GM19328 (cell line): ENCODE measurements around the gene TAF3.

Experiments
- ATAC-seq: cut with Tn5 transposase; IDR thresholded peaks from one replicate; pipeline ENCODE4 v1.9.1; 2021; ENCODE audit warnings: mild to moderate bottlenecking, moderate library complexity; ENCODE audit not compliant: unreplicated experiment

TAF3 gene

DNA sequence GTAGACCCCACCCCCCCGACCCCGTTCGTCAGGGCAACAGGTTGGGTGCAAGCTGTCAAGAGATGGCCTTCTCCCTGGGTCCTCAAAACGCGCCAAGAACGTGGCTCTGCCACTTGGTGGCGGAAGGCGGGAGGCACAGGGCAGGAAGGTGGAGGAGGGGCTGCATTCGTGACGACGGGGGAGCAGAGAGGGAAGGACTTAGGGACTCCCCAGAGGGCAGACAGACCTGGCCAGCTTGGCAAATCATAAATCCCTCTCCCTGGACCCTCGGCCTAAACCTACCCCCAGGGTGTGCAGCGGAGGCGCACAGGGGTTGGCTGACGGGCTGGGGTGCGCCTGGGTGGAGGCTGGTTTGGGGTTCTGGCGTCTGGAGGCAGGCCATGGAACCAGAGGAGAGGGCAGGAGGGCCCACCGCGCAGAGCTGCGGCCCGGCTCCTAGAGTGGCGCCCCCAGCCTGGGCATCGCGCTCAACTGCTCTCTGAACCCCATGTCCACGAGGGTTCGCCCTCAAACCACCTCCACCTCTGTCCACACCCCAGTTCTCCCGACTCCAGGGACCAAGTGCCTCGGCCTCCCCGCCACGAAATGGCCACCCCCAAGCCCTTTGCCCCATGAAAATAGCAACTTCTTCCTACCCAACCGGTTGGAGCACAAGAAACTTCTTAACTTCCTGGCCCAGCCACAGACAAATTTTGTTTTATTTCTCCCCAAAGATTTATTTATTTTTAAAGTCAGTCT lies 225.4 kb downstream of the TAF3 start:
- no peak for ATAC-seq

GRCh38 chr10:8044331-8044907 lies 226.1 kb downstream of the TAF3 start:
- no peak for ATAC-seq

DNA sequence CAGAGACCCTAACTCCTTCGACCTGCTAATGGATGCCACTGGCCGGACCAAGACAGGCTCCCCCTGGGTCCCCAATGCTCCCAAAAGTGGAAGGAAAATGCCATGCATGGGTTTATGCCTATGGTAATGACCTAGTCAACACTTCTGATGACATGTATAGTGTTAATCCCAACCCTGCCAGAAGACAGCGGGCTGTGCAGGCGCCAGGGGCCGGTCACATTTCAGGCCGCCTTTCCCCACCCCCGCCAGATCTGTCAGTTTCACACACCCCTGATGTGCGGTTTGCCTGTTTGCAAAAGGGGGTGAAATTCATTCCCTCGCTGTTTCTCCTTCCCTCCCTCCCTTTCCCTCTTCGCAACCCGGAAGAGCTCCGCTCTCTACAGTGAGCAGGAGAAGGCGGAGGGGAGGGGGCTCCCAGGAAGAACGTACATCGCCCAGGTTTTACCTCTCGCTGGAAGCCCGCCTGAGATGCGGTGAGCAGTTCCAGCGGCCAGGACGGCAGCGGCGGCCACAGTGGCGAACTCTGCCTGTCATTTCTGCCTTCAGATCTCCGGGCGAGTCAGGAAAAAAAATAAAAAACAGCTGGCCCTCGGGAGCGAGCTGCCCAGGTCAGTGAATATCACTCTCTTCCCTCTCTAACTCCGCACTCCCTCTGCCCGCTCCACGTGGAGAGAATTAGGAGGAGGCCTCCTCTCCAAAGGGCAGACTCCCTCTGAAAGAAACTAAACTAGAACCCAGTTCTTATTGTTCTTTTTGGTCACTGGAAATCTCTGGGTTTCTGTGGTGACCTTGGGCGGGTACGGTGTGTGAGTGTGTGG lies 226.8 kb downstream of the TAF3 start:
- ATAC-seq: no peak

DNA sequence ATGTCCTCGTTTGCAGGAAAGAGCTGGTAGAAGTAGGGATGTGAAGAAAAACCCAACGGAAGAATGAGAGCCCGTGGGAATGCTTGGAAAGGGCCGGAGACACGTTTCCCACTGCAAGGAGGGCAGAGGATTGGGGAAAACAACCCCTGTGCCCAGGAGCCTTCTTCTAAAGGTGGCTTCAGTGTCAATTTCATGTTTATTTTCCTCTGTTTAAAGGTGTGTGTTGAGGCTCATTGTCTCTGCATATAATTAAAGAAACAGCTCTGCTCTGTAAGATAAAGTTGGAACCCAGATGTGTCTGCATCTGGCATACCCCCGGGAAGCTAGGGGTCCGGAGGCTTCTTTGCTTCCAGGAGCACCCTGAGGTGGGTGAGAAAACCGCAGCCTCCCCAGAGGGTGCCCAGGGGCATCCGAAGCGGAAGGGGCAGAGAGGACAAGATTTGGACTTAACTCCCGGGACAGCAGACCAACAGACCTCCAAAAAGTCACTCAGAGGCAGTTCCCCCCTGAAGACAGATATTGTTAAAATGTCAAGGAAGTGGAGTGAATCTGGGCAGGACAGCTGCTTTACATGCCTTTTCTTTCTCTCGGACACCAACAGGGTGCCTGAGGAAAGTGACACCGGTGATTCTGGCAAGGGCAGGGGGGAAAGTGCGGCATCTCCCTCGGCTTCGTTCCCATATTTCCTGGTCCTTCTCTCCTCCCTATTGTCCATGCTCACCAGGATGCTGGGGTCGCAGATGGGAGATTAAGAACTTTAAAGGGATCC lies 227.6 kb downstream of the TAF3 start:
- no peak for ATAC-seq

DNA sequence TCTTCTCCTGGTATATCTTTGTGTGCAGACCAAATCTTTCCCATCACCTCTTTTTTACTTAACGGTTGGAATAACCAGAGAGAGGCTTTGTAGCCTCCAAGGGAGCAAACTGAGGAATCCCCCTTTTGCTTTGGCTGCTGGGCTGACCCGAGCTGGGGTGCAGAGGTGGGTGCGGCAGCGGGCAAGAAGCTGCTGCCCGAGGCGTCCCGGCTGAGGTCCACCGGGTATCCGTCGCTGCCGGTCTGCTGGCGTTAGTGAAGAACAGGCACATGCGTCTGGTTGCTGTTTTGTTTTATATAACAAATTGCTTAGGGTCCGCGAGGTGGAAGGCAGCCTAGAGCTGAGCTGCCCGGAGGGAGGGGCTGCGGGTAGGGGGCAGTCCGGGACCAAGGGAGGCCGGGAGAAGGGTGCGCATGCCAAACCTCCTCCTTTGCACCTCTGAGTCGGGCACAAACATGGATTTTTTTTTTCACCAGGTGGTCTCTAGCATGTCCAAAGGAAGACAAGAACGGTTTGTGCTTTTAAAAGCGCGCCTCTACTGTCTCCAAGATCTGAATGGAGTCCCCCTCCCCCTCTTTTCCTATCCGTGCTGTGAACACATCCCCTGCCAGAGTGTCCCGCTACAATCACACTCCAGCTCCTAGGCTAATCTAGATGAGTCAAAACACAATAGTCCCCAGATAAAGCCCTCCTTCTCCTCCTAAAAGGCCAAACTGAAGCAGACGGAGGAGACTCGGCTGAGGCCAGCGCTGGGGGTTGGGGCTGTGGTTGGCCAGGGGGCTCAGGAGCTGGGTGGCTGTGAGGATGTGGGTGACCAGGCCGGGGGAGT lies 229.4 kb downstream of the TAF3 start:
- ATAC-seq: no peak

GRCh38 chr10:8048281-8049008 lies 230.1 kb downstream of the TAF3 start:
- ATAC-seq: no peak

DNA sequence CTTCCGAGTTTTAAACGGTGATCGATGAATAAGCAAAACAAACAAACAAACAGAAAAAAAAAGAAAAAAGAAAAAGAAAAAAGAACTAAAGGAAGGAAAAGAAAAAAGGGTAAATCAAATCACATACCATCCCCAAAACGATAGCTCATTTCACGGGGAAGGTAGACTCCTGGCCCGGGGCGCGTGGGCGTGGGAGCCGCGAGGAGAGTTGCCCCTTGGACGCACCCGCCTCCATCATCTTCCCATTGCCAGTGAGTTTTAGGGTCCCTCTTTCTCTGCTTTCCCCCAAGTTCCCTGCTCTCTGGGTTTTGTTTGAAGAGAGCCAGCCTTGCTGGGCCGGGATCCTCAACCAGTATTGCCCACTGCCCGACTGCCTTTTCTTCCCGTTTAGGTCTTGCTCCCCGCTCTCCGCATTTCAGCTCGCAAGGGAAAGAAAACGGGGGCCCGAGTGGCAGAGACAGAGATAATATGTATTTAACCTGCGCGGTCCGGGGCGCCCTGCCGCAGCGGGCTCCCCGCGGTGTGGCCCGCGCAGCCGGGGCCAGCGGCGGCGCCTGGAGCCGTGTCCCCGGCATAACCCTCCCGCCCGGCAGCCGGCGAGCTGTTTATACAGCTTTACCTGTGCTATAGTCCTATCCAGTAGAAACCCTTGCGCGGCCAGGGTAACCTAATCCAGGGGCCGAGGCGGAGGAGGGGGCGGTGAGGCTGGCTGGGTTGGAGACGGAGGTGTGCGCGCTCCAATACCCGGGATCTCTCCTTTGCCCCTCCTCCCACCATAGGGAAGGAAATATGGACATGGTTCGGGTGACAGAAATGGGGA lies 230.9 kb downstream of the TAF3 start:
- no peak for ATAC-seq

DNA sequence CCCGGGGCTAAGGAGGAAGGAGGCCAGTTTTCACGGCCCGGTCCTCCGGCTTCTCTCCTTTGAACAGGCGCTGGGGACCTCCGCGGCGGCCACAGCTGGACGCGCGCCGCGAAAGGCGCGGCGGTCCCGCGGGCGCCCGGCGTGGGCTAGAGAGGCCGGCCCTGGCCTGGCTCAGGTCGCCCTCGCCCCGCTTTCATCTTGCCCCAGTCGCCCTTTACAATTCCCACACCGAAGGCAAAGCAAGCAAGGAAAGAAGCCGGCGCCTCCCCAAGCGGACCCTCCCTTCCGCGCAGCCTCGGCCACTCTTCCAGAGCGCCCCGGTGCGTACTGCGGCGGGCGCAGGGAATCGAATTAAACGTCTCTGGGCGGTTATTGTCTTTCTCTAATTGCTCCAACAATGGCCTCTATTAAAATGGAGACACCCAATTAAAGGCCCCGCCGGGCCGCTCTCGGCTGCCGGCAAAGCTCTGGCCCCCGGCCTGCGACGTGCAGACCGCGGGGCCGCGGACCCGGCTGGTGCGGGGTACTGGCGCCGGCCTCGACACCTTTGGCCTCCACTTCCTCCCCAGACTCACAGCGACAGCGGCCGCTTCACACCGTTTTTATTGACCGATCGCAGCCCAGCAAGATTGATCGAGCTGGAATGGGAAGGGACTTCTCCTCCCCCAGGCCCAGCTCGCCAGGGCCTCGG lies 231.7 kb downstream of the TAF3 start:
- no peak for ATAC-seq

- no peak for ATAC-seq
Measured at GRCh38 chr10:8050556-8051108, 232.3 kb downstream of the TAF3 start.

GRCh38 chr10:8051109-8051821 lies 233.0 kb downstream of the TAF3 start:
- ATAC-seq: no peak

DNA sequence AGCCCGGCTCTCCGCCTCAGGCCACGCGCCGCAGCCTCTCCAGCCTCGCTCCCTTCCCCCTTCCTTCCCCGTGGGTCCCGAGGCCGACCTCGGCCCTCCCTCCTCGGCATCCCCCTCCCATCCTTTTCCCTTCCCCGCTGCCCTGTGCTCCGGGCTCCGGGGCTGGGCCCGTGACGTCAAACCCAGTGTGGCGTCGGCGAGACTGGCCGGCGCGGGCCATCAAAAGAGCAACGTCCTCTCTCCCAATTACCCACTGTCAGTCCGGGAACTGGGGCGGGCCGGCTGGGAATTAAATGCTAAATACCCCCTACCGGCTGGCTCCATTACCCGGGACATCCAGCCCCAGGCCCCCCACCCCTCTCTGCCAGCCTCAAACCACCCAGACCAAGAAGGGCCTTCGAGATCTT lies 233.5 kb downstream of the TAF3 start:
- no peak for ATAC-seq

DNA sequence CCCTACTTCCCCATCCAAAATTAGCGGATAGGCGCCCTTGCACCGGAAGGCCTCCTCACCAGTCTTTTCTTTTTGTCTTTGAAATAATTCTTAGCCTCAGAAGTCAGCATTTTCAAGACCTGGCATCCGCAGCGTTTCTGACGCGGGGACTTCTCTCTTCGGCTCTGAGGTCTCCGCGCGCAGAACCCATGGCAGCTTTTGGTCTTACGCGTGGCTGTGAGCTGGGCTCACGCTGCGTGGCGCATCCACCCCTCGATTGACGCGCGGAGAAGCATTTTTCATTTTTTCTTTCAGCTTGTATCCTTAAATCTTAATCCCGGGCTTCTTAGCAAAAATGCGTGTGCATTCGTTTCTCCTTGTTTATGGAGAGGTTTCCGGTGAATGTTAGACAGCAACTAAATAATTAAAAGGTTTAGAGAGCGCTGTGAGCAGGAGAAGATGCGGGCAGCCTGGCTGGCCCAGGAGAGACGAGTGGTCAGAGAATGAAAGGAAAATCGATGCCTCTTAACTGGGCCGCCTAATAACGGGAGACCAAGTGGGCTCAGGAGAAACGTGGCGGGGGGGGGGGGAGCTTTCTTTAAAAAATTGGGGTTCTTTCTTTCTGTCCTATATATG lies 234.1 kb downstream of the TAF3 start:
- no peak for ATAC-seq

DNA sequence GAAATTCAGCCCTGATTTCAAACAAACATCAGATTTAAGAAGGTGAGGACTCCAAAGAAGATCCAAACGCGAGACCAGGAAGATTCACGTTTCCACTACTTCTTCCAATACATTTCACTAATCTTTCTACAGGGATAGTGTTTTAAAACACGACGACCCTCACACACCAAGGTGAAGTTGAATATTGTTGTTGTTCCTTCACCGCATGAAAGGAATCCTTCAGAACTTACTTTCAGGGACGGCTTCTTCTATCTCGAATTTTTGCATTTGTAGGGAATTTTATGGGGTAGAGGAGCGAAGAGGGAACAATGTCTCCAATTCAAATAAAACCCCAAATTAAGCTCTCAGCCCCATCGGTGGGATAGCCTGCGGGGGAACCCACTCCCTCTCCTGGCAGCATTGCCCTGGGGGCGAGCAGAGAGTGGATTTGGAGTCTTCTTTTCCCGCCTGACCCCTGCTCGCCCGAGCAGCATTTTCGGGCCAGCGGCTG lies 234.7 kb downstream of the TAF3 start:
- ATAC-seq: no peak

- ATAC-seq: peak; percentile 80
Measured at GRCh38 chr10:8053446-8054243, 235.3 kb downstream of the TAF3 start.

DNA sequence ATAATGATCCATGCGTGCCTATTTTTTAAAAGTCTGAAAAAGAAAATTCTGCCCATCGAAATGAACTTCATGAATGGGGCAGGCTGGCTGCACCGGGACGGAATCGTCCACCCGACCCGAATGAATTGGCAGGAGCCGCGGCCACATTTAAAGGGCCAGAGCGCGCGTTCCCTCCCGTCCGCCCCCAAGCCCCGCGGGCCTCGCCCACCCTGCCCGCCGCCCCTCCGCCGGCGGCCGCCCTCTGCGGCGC lies 235.9 kb downstream of the TAF3 start:
- ATAC-seq: peak; percentile 7
